ENCODE data around the gene INPP5B. TPM values are rescaled to one million over a fixed set of nuclear protein-coding genes. Genes with fewer than 3 reads are reported as not detected.
A peak's percentile ranks its signal among the peaks of the same experiment; 100 is the strongest.

The INPP5B gene
- total RNA-seq, 1 experiment from 2014 or later = 21.5 TPM

GRCh38 chr1:37844536-37844935, 102.3 kb downstream of the INPP5B start:
- H3K27ac Mint-ChIP-seq (ENCODE audit: unreplicated experiment) = peak overlapping the region; percentile 31
- intact Hi-C loops (cut with micrococcal nuclease; ENCODE audit: unreplicated experiment) = no loop called here
- no peak for DNase-seq
- no peak overlapping the region for H3K4me3 Mint-ChIP-seq (ENCODE audit: low read depth, unreplicated experiment)
- no peaks in the 10 kb centered on the region for H3K9me3 Mint-ChIP-seq (ENCODE audit: low read depth, unreplicated experiment)
- H3K27me3 Mint-ChIP-seq (ENCODE audit: unreplicated experiment) = no peaks in the 10 kb centered on the region
- TF ChIP-seq CTCF (IDR thresholded peaks at IDR 0.05; ENCODE audit: unreplicated experiment) = no peak
- no TSS peak for BruUV-seq (replicated peaks)
- H3K36me3 Mint-ChIP-seq (ENCODE audit: insufficient read depth, unreplicated experiment) = peaks cover 16% of the 10 kb centered on the region
- H3K4me1 Mint-ChIP-seq (ENCODE audit: low read depth, unreplicated experiment) = peaks cover 34% of the 10 kb centered on the region
- CTCF ChIA-PET = no interaction called here

- H3K4me1 Mint-ChIP-seq (ENCODE audit: low read depth, unreplicated experiment) = peaks cover 28% of the 10 kb centered on the region
- H3K27ac Mint-ChIP-seq (ENCODE audit: unreplicated experiment) = no peak overlapping the region
- DNase-seq = no peak
- no peak overlapping the region for H3K4me3 Mint-ChIP-seq (ENCODE audit: low read depth, unreplicated experiment)
- BruUV-seq (replicated peaks) = no TSS peak
- TF ChIP-seq CTCF (IDR thresholded peaks at IDR 0.05; ENCODE audit: unreplicated experiment) = no peak
- intact Hi-C loops (cut with micrococcal nuclease; ENCODE audit: unreplicated experiment) = no loop called here
- peaks cover 24% of the 10 kb centered on the region for H3K36me3 Mint-ChIP-seq (ENCODE audit: insufficient read depth, unreplicated experiment)
- H3K27me3 Mint-ChIP-seq (ENCODE audit: unreplicated experiment) = no peaks in the 10 kb centered on the region
- CTCF ChIA-PET = no interaction called here
- no peaks in the 10 kb centered on the region for H3K9me3 Mint-ChIP-seq (ENCODE audit: low read depth, unreplicated experiment)
Measured at GRCh38 chr1:37841652-37842051, 105.2 kb downstream of the INPP5B start.

GRCh38 chr1:37840711-37841110, 106.1 kb downstream of the INPP5B start:
- Mint-ChIP-seq H3K4me3 (ENCODE audit: low read depth, unreplicated experiment) (no peak overlapping the region), H3K4me1 (ENCODE audit: low read depth, unreplicated experiment) (peaks cover 20% of the 10 kb centered on the region), H3K9me3 (ENCODE audit: low read depth, unreplicated experiment) (no peaks in the 10 kb centered on the region), H3K36me3 (ENCODE audit: insufficient read depth, unreplicated experiment) (peaks cover 24% of the 10 kb centered on the region), H3K27me3 (ENCODE audit: unreplicated experiment) (no peaks in the 10 kb centered on the region), H3K27ac (ENCODE audit: unreplicated experiment) (no peak overlapping the region)
- CTCF ChIA-PET = interaction anchor here (0.7 to 1.2 kb wide), 2 partner anchors 12 to 19 kb away, joined by 3 read pairs; partner anchors contain the start of gene MTF1
- no peak for TF ChIP-seq CTCF (IDR thresholded peaks at IDR 0.05; ENCODE audit: unreplicated experiment)
- no TSS peak for BruUV-seq (replicated peaks)
- DNase-seq = no peak
- intact Hi-C loops (cut with micrococcal nuclease; ENCODE audit: unreplicated experiment) = no loop called here

GRCh38 chr1:37839676-37840075, 107.2 kb downstream of the INPP5B start:
- CTCF ChIA-PET = interaction anchor here (1.2 kb wide), 1 partner anchor 11 kb away, joined by 3 read pairs; no protein-coding TSS in a partner anchor
- no peaks in the 10 kb centered on the region for H3K9me3 Mint-ChIP-seq (ENCODE audit: low read depth, unreplicated experiment)
- H3K27ac Mint-ChIP-seq (ENCODE audit: unreplicated experiment) = no peak overlapping the region
- TF ChIP-seq CTCF (IDR thresholded peaks at IDR 0.05; ENCODE audit: unreplicated experiment) = no peak
- BruUV-seq (replicated peaks) = no TSS peak
- H3K27me3 Mint-ChIP-seq (ENCODE audit: unreplicated experiment) = no peaks in the 10 kb centered on the region
- intact Hi-C loops (cut with micrococcal nuclease; ENCODE audit: unreplicated experiment) = no loop called here
- H3K4me3 Mint-ChIP-seq (ENCODE audit: low read depth, unreplicated experiment) = no peak overlapping the region
- DNase-seq = no peak
- peaks cover 10% of the 10 kb centered on the region for H3K4me1 Mint-ChIP-seq (ENCODE audit: low read depth, unreplicated experiment)
- peaks cover 24% of the 10 kb centered on the region for H3K36me3 Mint-ChIP-seq (ENCODE audit: insufficient read depth, unreplicated experiment)

Measured in Calu3 (cell line).